COLO668 (cell line): ENCODE measurements around the gene WDR62.

Source experiments
- DNase-seq: peaks from one replicate; lab custom pipeline; 2025; ENCODE audit not compliant: unreplicated experiment; lab: John Stamatoyannopoulos, UW

Gene WDR62

DNA sequence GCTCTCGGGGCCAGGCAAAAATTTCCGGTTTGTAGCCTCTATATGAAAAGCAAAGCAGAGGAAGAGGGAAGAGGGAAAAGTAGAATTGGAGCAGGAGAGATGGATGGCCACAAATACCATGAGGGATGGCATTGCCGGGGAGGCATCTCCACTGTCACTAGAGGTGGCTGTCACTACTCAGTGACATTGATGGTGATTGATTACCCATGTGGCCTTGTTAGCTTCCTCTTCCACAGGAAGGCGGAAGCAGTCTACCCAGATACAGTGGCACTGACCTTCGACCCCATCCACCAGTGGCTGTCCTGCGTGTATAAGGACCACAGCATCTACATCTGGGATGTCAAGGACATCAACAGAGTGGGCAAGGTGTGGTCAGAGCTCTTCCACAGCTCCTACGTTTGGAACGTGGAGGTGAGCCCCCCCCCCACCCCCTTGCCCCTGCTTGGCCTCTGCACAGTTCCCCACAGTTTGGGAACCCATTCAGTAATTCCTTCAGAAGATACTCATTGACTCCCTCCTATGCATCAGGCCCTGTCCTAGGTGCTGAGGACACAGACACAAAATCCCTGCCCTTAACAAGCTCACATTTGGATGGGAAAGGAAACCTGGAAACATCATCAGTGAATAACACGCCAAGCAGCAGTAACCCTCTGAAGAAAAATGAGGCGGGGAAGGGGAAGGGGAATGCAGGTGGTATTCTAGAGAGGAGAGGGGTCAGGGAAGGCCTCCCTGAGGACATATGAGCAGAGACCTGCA lies 18.6 kb downstream of the WDR62 start:
- DNase-seq: no peak

DNA sequence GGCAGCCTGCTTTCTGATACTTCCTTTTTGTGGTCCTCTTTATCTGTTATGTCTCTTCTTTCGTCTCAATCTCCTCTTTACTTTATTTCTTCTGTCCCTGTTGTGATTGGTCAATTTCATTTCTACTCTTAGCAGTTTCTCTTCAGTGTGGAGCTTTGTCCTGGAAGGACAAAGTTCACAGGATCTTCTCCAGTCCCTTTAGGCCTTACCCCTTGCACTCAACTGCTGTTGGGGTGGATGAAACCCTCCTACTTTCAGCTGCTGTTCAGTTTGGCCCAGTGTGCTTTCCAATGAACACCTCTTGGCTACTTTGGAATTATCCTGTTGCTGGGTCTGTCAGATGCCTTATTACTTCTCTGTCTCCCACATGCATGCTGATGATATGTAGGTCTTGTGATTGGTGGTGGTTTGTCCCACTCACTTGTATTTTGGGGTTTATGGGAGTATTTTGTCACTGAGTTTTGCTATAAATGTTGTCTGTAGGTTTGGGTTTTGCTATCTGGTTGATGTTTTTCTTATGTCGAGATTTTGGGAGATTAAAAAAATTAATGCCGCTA lies 24.8 kb downstream of the WDR62 start:
- no peak for DNase-seq

DNA sequence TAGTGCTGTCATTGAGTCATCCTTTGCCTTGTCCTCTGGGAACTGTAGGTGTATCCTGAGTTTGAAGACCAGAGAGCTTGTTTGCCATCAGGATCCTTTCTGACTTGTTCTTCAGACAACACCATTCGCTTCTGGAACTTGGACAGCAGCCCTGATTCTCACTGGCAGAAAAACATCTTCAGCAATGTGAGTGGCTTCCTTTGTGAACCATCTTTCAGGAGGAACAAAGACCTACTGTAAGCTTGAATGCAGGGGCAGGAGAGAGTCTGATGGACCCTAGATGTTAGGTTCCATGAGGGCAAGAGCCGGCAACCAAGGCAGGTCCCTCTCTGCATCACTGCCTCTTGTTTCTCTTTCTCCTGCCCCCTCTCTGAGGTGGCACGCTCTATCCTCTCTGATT lies 26.7 kb downstream of the WDR62 start:
- DNase-seq: no peak

DNA sequence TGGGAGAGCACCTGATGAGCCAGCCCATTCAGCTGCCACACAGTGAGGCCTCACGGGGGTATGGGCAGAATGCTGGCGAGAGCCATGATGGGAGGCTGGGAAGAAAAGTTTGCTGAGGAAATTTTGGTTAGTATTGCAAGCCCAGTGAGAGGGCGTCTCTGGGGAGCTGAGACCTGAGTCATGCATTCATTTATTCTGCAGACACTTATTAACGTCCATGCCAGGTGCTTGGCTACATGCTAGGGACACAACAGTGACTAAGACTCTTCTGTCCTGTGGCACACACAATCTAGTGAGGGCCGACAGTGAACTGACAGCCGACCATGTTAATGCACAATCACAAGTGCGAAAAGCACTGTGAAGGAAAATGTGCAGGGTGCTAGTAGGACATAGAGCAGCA lies 27.2 kb downstream of the WDR62 start:
- DNase-seq: no peak

GRCh38 chr19:36082916-36083315 lies 28.2 kb downstream of the WDR62 start:
- DNase-seq: no peak

- no peak for DNase-seq
These were observed 29.7 kb downstream of the WDR62 start for GRCh38 chr19:36084231-36085009.

- DNase-seq: no peak
These were observed 31.6 kb downstream of the WDR62 start for GRCh38 chr19:36086326-36086725.

- DNase-seq: no peak
These were observed 35.1 kb downstream of the WDR62 start for GRCh38 chr19:36089847-36090246.

GRCh38 chr19:36090910-36091695 lies 36.4 kb downstream of the WDR62 start:
- DNase-seq: no peak

DNA sequence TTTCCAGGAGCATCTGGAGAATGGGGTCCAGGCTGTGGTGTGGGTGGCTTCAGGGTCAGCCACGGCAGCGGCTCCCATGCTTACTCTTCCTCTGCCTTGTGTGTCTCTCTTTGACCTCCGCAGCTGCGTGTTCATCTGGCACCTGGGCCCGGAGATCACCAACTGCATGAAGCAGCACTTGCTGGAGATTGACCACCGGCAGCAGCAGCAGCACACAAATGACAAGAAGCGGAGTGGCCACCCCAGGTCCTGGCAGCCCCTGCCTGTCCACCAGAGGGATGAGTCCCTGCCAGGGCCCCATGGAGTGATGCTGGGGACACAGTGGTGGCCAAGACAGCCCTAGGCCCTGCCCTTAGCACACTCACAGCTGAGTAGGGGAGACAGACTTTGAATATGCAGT lies 37.9 kb downstream of the WDR62 start:
- no peak for DNase-seq

GRCh38 chr19:36093146-36093662 lies 38.5 kb downstream of the WDR62 start:
- DNase-seq: no peak

GRCh38 chr19:36093687-36094086 lies 39.0 kb downstream of the WDR62 start:
- DNase-seq: no peak

GRCh38 chr19:36097036-36097435 lies 42.3 kb downstream of the WDR62 start:
- DNase-seq: no peak

GRCh38 chr19:36099166-36099785 lies 44.6 kb downstream of the WDR62 start:
- DNase-seq: no peak

- DNase-seq: no peak
These were observed 45.8 kb downstream of the WDR62 start for GRCh38 chr19:36100476-36100875.

GRCh38 chr19:36101550-36102327 lies 47.0 kb downstream of the WDR62 start:
- no peak for DNase-seq

DNA sequence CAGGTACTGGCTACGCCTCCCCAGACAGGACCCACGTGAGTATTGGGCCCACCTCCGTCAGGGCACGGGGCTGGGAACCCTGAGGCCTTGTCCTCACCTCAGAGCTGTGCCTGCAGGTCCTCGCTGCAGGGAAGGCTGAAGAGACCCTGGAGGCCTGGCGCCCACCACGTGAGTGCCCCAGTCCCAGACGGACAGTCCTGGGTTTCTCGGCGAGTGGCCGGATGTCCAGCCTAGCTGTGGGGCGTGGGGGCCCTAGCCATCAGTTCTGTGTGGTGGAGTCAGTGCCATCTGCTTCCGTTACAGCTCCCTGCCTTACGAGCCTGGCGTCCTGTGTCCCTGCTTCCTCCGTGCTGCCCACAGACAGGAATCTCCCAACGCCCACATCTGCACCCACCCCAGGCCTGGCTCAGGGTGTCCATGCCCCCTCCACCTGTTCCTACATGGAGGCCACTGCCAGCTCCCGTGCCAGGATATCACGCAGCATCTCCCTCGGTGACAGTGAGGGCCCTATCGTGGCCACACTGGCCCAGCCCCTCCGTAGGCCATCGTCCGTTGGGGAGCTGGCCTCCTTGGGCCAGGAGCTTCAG lies 48.4 kb downstream of the WDR62 start:
- DNase-seq: no peak

DNA sequence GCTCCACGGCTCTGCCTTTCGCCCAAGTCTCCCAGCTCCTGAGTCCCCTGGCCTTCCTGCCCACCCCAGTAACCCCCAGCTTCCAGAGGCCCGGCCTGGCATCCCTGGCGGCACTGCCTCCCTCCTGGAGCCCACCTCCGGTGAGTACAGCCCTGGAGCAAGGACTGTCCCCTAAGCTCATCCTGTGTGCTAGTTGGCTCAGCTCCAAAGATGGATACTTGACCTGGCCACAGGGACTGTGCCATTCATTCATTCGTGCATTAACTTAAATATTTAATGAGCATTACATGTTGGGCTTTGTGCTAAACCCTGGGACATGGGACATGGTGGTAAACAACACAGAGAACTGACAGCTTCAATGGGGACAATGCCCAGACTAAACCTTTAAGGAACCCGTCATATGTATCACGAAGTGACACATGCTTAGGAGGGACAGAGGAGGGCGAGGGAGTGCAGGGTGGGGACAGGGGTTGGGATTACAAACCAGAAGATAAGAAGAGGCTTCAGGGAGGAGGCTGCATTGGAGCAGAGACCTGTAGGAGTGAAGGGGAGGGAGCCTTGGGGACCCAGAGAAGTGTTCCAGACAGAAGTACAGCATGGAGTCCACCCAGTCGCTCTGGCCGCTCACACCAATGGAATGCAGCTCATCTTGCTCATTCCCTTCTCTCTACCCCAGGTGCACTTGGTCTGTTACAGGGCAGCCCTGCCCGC lies 49.3 kb downstream of the WDR62 start:
- DNase-seq: peak; percentile 49

DNA sequence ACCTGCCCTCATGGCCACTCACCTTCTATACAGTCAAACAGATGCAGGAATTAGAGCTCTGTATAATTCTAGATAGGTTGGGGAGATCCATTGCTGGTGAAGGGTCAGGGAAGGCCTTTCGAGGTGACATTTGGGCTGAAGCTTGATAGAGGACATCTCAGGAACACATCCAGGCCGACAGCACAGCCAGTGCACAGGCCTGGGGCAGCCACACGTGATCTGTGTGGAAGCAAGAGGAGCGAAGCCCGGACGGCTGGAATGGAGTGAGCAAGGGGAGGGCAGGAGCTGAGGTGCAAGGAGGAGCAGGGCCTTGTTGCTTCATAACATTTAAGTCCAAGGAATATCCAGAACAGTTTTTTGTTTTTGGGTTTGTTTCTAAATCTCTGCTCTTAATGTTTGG lies 51.7 kb downstream of the WDR62 start:
- DNase-seq: no peak
